GM21717 (cell line): ENCODE measurements around the gene SCPEP1.
"Not testable (repeated sequence)": the region's sequence is repeated elsewhere in the genome, so short reads cannot be mapped to it uniquely, and the experiment has no call there.

Source experiments
- ATAC-seq: cut with Tn5 transposase; IDR thresholded peaks from one replicate; pipeline ENCODE4 v1.9.1; 2021; ENCODE audit warnings: mild to moderate bottlenecking, moderate library complexity; ENCODE audit not compliant: unreplicated experiment

Gene SCPEP1

DNA sequence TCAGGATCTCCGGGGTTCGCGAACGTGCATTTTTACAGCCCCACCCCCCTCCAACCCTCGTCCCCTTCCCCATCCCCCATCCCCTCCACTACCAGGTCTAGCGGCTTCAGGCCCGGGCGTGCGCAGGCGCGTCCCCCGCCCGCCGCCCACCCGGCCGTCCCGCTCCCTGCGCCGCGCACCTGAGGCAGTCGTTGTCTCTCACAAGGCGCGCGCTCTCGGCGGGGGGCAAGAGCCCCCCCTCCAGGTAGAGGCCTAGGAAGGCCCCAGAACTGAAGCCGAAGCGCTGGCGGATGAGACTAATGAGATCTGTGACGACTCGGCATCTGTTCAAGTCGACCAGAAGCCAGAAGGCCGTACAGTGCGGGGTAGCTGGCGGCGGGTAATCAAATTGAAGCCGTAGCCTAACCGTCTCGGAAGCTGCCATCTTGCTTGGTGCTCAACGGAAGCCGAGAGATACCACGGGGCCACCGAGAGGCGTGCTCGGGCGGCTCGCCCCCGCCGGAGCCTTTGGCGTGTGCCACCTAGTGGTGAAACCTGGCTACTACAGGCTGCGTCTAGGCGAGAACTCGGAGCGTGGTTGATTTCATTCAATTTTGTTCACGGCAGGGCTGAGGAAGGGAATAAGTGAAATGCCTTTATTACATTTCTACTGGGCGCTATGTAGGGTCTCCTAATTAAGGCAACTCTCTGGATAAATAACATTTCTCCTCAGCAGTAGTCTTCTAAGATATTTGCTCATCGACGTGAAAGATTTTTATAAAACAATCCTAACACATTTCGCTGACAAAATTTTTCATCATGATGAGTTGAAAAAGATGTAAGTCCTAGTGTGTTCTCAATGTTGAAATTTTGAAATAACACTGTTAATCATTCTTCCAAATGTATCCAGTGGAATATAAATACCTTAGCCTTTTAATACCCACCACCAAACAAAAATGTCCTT, 17.1 kb upstream of the SCPEP1 start, which contains the start of gene COIL:
TSS of gene COIL (minus strand) at position 455 of the 943 bp plus-strand sequence. CDS start at position 424, 31 bp downstream.
- peak; percentile 94 for ATAC-seq

DNA sequence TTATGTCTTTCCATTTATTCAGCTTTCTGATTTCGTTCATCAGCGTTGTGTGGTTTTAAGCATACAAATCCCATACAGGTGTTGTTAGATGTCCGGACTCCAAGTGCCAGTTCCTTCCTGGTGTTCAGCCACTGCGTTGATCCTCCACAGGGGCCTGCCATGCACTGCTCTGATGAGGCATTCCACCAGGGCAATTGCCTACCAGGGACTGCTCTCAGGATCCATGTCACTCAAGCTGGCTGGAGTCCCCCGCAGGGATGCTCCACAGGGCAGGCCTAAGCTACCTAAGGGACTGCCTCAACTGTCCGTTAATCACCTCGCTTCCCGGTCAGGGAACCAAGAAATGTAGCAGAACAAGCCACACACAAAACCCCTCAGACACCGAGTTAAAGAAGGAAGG, 12.7 kb upstream of the SCPEP1 start:
- not testable (repeated sequence) for ATAC-seq

DNA sequence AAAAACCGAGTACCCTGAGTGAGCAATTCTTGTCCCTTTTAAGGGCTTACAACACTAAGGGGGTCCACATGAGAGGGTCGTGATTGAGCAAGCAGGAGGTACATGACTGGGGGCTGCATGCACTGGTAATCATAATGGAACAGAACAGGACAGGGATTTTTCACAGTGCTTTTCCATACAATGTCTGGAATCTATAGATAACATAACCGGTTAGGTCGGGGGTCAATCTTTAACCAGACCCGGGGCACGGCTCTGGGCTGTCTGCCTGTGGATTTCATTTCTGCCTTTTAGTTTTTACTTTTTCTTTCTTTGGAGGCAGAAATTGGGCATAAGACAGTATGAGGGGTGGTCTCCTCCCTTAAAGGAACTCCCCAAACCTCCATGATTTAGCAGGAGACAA, 12.2 kb upstream of the SCPEP1 start:
- ATAC-seq: not testable (repeated sequence)

DNA sequence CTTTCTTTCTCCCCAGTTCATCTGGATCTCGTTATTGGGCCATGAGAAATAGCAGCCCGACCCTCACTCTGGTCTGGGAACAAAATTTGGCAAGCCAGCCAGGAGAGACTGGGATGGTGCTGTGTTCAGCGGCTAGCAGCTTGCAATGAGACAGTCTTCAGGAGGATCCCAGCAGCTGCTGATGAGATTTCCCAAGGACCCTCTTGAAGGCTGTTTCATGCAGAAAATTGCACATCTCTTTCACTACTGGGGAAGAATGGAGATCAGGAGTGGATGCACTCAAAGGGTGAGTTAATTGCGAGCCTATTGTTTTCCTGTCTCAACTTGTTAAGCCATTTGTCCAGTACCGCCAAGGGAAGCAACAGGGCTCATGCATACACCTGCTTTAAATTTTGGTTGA, 11.6 kb upstream of the SCPEP1 start:
- no peak for ATAC-seq

DNA sequence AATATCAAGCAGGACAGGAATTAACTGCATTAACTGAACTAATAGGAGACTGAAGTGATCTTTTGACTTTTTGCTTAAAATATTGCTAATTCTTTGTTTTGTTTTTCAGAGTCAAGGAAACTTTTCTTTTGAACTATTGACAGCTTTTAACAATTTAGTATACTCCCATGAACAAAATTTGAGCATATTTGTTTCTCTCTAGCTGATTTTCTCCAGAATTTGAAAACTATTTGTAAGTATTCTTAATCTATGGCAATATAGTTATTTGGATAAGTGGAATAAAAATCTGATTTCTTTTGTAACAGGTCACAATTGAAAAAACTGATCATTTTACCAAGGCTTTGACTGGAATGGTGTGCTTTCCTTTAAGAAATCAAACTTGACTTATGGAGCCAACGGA, 7.0 kb upstream of the SCPEP1 start:
- no peak for ATAC-seq

DNA sequence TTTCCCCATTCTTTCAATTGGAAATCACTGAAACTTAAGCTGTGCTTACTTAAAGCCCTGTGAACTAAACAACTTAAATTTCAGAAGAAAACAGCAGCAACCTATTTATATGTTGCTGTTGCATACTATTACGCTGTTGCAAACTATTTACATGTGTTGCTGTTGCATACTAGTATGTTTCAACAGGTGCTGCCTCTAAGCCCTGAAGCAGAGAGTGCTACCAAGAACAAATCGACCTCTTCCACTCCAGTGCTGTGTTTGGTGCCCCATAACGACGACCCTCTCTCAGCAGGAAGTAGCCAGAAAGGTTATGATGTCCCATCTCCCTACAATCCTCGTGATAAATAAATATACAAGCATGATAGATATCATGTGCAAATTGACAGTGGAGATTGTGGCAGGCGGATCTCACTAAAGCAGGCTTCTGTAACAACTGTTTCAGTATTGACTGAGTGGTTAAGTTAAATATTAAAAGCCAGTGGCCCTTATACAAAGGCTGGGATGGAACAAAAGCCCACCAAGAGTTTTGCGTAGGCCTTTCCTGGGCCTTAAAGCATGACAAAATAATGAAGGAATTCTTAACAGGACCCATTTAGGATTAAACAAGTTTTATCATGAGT, 5.7 kb upstream of the SCPEP1 start:
- ATAC-seq: no peak

DNA sequence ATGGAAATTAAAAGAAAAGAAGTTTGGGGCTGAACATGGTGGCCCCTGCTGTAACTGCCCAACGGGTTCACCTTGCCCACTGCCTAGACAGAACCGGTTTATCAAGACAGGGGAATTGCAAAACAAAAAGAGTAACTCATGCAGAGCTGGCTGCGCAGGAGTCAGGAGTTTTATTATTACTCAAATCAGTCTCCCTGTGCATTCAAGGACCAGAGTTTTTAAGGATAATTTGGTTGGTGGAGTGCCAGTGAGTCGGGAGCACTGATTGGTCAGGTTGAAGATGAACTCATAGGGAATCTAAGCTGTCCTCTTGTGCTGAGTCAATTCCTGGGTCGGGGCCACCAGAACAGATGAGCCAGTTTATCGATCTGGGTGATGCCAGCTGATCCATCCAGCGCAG, 4.4 kb upstream of the SCPEP1 start:
- ATAC-seq: no peak

DNA sequence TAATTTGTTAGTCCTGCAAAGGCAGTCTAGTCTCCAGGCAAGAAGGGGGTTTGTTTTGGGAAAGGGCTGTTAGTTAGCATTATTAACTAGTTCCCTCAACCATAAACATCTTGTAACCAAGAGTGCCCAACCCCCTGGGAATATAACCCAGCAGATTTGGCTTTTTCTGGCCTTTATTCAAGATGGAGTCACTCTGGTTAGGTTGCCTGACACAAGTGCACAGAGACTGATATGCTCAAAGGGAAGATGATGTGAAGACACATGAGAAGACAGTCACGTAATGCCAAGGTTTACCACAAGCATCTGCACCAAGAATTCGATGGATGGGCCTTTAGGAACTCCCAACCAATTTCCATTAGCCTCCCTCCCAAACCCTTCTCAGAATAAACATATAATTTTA, 3.9 kb upstream of the SCPEP1 start:
- no peak for ATAC-seq

DNA sequence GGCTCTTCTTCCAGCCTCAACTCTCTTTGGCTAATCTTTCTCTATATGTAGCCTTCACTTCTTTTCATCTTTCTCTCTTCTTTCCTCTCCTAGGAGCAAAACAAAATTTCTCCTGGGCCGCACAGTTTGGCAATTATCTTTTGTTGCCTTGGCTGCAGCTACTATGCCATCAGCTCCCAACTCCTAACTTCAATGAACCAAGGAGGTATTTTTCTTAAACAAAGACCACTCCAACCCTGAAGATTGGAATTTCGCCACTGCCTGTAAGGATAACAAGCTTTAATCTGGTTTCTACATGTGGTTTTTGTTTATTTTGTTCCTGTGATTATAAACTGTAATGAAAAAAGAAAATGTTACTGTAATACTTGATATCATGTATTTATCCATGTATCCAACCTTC, 2.3 kb upstream of the SCPEP1 start:
- ATAC-seq: no peak

DNA sequence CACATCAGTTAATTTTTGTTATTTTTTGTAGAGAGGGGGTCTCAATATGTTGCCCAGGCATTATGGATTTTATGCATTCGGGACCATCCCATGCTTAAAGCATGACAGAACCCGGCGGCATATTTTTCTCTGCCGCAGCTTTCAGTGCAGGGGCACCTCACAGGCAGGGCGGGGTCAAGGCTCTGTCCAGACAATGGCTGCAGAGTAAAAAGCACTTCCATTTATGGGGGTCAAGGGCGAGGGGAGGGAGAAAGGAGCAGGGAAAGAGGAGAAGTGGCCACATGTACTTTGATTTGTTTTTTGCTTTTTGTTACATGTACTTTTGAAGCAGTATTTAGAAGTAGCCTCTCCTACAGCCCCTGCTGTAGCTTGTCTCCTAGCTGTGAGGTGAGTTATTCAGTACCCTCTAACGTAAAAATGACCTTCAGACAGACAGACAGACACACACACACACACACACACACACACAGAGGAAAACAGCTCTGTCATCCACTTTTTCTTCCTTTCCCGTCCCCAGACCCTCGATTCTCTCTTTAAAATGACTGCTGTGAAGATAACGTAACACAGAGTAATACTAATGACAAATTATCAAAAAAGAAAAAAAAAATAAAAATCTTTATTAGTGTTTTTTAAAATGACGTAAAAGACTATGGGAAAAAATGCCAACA, 856 bp upstream of the SCPEP1 start:
- ATAC-seq: no peak

DNA sequence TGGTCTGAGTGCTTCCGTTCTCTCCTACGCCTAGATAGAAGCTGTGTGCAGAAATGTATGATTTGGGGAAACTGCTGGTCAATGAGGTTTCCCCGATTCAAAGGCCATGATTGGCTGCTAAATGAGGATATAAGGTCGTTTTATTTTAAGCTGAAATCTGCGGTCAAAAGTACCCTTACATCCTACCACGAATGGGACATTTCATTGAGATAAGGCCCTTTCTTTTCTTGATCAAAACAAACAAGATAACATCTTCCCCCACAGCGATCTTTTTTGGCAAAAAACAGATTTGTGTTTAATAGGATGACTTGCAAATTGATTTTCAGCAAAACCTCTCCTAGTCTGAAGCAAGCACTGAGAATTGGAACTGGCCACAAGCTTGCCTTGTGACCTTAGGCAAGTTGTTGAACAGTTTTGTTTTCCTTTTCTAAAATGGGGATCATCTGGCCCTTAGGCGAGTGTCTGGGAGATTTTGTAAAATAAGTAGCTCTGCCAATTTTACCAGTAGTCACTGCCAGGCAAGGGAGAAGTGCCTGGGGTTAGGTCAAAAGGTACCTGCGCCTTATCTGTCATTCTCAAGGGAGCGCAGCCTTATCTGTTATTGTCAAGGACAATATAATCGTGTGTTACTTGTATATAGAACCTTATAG, 635 bp downstream of the SCPEP1 start:
- ATAC-seq: no peak

DNA sequence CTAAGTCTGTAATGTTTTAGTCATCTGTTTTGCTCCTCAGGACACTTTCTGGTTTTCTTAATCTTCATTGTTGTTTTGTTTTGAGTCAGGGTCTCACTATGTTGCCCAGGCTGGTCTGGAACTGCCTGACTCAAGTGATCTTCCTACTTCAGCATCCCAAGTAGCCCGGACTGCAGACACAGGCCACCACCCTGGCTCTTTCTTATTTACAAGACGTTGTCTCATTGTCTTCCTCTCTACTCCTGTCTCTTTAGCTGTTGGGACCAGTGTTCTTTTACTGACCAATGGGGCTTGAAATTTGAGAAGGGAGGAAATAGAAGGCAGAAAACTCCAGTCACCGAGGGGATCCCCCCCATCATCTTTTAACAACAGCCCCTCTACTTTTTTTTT, 1.2 kb downstream of the SCPEP1 start:
- ATAC-seq: no peak

DNA sequence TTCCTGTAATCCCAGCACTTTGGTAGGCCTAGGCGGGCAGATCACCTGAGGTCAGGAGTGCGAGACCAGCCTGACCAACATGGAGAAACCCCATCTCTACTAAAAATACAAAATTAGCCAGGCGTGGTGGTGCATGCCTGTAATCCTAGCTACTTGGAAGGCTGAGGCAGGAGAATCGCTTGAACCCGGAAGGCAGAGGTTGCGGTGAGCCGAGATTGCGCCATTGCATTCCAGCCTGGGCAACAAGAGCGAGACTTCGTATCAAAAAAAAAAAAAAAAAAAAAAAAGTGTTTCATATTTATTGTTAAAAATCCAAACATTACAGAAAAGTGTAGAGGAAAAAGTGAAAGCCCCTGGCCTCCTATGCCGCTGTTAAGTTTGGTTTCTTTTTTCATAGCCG, 2.6 kb downstream of the SCPEP1 start:
- ATAC-seq: not testable (repeated sequence)

DNA sequence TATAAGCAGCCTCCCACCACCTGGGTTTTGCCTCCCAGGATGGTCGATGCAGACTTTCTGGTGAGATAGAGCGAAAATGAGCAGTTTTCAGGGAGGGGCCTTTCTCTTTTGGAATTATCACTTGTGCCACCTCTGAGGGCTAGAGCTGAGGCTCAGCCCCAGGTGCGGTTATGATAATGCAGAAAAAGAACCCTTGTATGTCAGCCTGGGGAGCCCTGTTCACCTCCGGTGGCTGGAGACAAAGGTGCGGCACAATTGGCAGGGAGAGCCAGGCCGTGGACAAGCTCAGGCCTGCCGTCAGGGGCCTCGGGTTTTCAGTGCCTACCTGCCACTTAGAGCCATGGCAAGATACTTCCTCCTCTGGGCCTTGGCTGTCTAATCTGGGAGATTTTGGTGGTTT, 4.4 kb downstream of the SCPEP1 start:
- no peak for ATAC-seq

DNA sequence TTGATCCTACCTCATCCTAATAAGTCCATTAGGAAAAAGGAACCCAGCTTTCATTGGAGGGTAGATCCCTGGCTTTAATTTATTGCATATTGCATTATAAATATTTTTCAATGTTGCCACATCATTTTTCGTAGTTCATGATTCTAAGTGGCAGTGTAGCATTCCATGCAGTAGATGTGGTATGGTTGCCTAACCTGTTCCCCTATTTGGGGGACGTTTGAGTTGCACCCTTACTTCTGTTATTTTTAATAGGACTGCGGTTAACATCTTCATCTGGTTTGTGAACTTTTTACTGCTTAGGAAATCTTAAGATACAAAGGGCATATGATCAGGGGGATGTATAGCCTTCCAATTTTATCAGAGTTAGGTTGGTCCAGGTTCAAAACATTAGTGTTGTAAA, 5.4 kb downstream of the SCPEP1 start:
- ATAC-seq: no peak

DNA sequence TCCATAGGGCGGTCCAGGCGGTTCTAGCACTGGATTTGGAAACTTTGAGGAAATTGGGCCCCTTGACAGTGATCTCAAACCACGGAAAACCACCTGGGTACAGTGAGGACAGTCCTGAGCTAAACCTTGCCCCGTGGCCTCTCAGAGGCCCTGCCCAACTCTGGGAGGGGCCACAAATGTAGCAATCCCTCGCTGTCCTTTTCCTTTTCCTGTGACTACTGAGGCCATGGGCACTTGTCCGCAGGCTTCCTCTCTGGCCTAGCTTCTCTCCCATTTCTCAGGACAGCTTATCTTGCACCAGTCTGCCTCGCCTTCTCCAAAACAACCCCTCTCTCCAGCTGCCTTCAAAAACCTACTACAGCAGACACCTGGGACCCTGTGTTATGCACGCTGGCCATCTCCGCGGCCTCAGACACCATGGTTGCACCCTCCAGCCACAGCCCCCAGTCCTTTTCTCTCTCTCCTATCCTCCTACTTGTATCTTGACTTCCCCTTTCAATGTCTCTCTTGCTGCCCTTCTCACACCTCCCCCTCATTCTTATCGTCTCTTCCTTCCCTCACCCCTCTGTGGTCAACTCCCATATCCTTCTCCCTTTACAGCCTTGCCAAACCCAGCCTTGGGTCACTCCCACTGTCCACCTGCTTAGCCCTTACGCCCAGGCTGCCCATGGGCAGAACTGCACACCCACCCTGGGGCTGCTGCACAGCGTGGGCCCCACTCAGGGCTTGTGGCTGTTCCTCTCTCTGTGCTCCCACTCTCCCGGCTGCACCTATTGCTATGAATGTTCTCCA, 7.6 kb downstream of the SCPEP1 start:
- ATAC-seq: no peak

DNA sequence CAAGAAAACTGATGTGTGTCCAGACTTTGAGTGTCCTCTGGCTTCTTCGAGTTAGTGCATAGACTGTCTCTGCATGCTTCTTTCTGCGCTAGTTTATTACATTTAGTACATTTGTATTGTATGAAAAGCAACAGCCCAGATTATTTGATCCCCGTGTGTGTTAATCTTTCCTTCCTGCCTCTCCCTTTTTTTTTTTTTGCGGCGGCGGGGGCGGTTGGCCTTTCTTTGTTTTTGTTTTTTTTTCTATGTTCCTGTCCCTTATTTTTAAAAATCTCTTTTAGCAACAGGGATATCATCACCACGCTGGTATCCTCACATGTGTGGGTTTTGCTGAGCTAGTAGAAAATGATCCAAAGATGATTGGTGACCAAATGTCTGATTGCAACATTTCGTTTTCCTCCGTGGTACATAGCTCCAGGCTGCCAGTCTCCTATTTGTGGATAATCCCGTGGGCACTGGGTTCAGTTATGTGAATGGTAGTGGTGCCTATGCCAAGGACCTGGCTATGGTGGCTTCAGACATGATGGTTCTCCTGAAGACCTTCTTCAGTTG, 9.4 kb downstream of the SCPEP1 start:
- no peak for ATAC-seq

DNA sequence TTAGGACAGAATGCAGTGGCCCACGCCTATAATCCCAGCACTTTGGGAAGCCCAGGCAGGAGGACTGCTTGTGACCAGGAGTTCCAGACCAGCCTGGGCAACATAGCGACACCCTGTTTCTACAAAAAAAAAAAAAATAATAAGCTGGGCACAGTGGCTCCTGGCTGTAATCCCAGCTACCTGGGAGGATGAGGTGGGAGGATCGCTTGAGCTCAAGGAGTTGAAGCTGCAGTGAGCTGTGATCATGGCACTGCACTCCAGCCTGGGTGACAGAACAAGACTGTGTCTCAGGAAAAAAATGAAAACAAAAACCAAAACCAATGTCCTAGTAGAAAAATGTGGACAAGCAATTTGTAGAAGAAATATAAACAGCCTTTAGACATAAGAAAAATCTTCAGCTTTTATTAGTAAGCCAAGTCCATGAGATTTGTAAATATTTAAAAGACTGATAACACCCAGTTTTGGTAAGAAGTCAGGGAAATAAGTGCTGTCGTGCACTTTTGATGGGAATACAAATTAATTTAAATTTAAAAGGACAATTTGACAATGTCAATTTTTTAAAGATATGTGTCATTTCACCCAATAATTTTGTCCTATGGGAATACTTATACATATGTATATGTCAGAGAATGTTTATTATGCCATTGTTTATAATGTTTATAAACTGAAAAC, 11.1 kb downstream of the SCPEP1 start:
- ATAC-seq: no peak

DNA sequence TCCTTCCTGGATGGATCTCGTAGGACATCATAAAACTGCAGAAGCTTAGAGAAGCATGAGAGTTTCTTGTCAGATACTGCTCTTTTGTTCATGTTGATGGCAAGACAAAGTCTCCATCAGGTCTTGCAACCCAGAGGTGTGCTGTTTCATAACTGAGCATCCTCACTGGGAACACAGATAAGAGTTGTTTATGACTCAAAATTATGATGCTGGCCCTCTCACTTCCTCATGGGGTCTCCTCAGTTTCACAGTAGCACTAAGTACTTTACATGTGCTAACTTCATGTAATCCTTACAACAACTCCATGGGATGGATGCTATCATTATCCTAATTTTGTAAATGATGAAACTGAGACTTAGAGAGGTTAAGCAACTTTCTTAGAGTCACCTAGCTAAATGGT, 14.4 kb downstream of the SCPEP1 start:
- ATAC-seq: no peak
